Activated B cell treated with CpG ODN at 0.5 μM for 24 hours (primary cell): ENCODE measurements around the gene VAV2. TPM values are rescaled to one million over a fixed set of nuclear protein-coding genes. Genes with fewer than 3 reads are reported as not detected.

Experiments
- ATAC-seq: fragments of 200-7000 bp; cut with Tn5 transposase; one replicate; pipeline ENCODE4 v1.10.0; 2021; ENCODE audit warnings: low read depth, mild to moderate bottlenecking, moderate library complexity
- CTCF ChIA-PET: fragments of 350-600 bp; sonication (Branson Sonifier 250); formaldehyde crosslinking; loops from one replicate; lab custom pipeline; 2021; ENCODE audit warnings: antibody characterized with exemption; lab: Charles Lee
- POLR2A ChIA-PET: fragments of 350-600 bp; sonication (Branson Sonifier 250); formaldehyde crosslinking; loops from one replicate; lab custom pipeline; 2021; ENCODE audit warnings: antibody characterized with exemption; lab: Charles Lee
- DNase-seq: peaks from one replicate; pipeline ENCODE4 v3.0.0; 2022
- H3K27ac Mint-ChIP-seq: one replicate; pipeline ENCODE4 v1.8.0; 2020; ENCODE audit warnings: mixed read lengths
- H3K27me3 Mint-ChIP-seq: one replicate; pipeline ENCODE4 v1.8.0; 2021; ENCODE audit warnings: mixed read lengths
- H3K36me3 Mint-ChIP-seq: one replicate; pipeline ENCODE4 v1.8.0; 2021; ENCODE audit warnings: low read depth, mixed read lengths
- H3K4me1 Mint-ChIP-seq: one replicate; pipeline ENCODE4 v1.8.0; 2021; ENCODE audit warnings: mixed read lengths
- H3K4me3 Mint-ChIP-seq: one replicate; pipeline ENCODE4 v1.8.0; 2020; ENCODE audit warnings: mild to moderate bottlenecking, mixed read lengths
- H3K9me3 Mint-ChIP-seq: one replicate; pipeline ENCODE4 v1.8.0; 2020; ENCODE audit warnings: mixed read lengths
- intact Hi-C: fragments of 100-400 bp; cut with micrococcal nuclease; formaldehyde crosslinking; loops from one replicate; pipeline ENCODE4 v1.15.1; 2024
- total RNA-seq: library from RNA; stranded (reverse); gene quantifications from 2 replicates; pipeline ENCODE4 v1.2.3, GENCODE V29; 2022
- TF ChIP-seq, protein P1 (sequence below): fragments of 200-600 bp; IDR thresholded peaks from one replicate; pipeline ENCODE4 v1.8.0; 2022; ENCODE audit warnings: antibody characterized with exemption, mild to moderate bottlenecking

The VAV2 gene
- total RNA-seq, 1 donor from 2014 or later = 99.6 TPM

DNA sequence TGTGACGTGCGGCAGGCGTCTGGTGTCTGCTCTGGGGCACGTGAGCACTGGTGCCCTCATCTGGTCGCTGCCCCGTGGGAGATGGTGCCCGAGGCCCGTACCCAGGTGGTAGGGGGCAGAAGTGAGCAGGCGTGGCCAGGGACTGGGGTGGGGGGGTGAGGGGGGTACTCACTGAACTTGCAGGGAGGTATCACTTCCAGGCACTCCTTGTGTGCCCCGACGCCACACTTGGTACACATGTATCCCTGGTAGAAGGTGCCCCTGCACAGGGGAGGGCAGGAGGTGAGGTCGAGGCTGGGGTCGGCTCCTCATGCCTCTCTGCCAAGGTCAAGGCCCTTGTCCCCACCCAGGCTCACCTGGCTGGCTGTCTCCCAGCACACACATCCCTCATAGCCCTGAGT, 208.8 kb downstream of the VAV2 start:
- ATAC-seq (no peak), DNase-seq (no peak)
- Mint-ChIP-seq H3K27ac (peak overlapping the region; percentile 73), H3K9me3 (no peaks in the 10 kb centered on the region), H3K27me3 (no peaks in the 10 kb centered on the region), H3K4me3 (peak overlapping the region; percentile 20), H3K4me1 (peaks cover 69% of the 10 kb centered on the region), H3K36me3 (peaks cover 61% of the 10 kb centered on the region)
- intact Hi-C loops = loop anchor here (2.0 to 10.0 kb wide), 4 partner anchors 41 to 379 kb away; no protein-coding TSS in a partner anchor
- CTCF ChIA-PET = interaction anchor here (1.4 to 8.9 kb wide), 10 partner anchors 10 to 316 kb away, joined by 5 to 220 read pairs (median 10); partner anchors contain the start of gene BRD3OS
- POLR2A ChIA-PET = interaction anchor here (1.1 to 4.0 kb wide), 5 partner anchors 10 to 211 kb away, joined by 3 to 47 read pairs (median 5); no protein-coding TSS in a partner anchor
- TF ChIP-seq, protein P1, sequence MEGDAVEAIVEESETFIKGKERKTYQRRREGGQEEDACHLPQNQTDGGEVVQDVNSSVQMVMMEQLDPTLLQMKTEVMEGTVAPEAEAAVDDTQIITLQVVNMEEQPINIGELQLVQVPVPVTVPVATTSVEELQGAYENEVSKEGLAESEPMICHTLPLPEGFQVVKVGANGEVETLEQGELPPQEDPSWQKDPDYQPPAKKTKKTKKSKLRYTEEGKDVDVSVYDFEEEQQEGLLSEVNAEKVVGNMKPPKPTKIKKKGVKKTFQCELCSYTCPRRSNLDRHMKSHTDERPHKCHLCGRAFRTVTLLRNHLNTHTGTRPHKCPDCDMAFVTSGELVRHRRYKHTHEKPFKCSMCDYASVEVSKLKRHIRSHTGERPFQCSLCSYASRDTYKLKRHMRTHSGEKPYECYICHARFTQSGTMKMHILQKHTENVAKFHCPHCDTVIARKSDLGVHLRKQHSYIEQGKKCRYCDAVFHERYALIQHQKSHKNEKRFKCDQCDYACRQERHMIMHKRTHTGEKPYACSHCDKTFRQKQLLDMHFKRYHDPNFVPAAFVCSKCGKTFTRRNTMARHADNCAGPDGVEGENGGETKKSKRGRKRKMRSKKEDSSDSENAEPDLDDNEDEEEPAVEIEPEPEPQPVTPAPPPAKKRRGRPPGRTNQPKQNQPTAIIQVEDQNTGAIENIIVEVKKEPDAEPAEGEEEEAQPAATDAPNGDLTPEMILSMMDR = no peak

DNA sequence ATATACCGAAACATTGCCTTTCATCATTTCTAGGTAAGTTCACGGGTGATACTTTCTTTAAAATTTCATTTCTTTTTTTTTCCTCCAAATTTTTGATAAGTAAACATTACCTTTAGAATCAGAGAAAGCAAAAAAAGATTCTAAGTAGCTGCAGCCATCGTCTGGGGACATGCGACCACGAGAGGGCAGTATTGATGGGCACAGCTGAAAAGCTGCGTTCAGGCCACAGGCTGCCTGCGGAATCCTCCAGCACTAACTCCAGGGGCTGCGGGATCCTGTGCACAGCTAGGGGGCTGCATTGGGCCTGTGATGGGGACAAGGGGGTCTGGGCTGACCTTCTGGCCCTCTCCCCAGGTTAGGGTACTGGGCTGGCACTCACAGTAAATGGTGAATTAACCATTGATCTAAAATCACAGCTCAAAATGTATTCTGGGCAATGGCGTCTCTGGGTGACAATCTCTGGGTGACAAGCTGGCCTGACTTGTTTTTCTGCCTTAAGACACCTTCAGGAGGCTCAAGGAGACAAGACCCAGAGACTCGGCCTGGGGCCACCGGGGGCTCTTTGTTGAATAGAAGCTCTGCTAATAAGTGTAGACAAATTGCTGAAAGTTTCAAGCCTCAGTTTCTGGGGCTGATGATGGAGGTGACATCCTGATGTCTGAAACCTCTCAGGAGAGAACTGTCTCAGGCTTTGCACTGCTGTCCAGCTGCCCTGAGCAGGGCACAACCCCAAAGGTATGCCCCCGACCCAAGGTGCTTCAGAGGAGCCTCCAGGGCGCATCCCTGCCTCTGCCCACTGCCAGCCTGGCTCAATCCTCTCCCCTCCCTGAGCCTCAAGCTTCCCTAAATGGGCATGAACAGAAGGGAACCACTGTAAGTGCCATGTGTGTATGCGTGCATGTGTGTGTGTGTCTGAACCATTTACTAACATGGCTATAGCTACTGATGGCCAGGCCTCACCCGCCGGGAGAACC, 209.7 kb downstream of the VAV2 start:
- Mint-ChIP-seq H3K9me3 (no peaks in the 10 kb centered on the region), H3K4me3 (peak overlapping the region; percentile 20), H3K27ac (peak overlapping the region; percentile 6), H3K4me1 (peaks cover 60% of the 10 kb centered on the region), H3K36me3 (peaks cover 66% of the 10 kb centered on the region), H3K27me3 (no peaks in the 10 kb centered on the region)
- POLR2A ChIA-PET = interaction anchor here (0.5 to 4.0 kb wide), 7 partner anchors 11 to 212 kb away, joined by 3 to 47 read pairs (median 5); no protein-coding TSS in a partner anchor
- TF ChIP-seq, protein P1 = peak; percentile 55
- CTCF ChIA-PET = interaction anchor here (0.6 to 8.9 kb wide), 22 partner anchors 9 to 317 kb away, joined by 3 to 220 read pairs (median 5); partner anchors contain the start of gene BRD3OS
- DNase-seq (peak; percentile 60), ATAC-seq (peak; percentile 35)
- intact Hi-C loops = loop anchor here (1.0 to 10.0 kb wide), 7 partner anchors 11 to 380 kb away; no protein-coding TSS in a partner anchor

DNA sequence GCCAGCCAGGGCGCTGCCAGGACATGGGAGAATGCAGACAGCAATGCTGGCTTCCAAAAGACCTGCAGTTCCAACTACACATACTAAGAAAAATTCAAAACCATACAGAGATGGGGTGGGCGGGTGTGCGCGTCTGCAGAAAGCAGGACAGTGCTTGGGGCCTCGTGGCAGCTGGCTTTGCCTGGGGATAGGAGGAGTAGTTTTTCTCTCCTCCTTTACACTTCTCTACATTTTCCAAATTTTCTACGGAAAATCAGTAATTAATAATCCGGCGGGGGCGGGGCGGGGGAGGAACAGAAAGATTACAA, 210.3 kb downstream of the VAV2 start:
- H3K27ac Mint-ChIP-seq = no peak overlapping the region
- CTCF ChIA-PET = interaction anchor here (1.0 to 8.9 kb wide), 20 partner anchors 8 to 318 kb away, joined by 3 to 220 read pairs (median 5); partner anchors contain the start of gene BRD3OS
- TF ChIP-seq, protein P1 = no peak
- POLR2A ChIA-PET = interaction anchor here (1.4 to 4.0 kb wide), 4 partner anchors 12 to 212 kb away, joined by 3 to 47 read pairs (median 6); no protein-coding TSS in a partner anchor
- no peaks in the 10 kb centered on the region for H3K9me3 Mint-ChIP-seq
- no peak overlapping the region for H3K4me3 Mint-ChIP-seq
- ATAC-seq (no peak), DNase-seq (no peak)
- intact Hi-C loops = loop anchor here (1.0 to 10.0 kb wide), 7 partner anchors 12 to 381 kb away; no protein-coding TSS in a partner anchor
- H3K4me1 Mint-ChIP-seq = peaks cover 54% of the 10 kb centered on the region
- no peaks in the 10 kb centered on the region for H3K27me3 Mint-ChIP-seq
- peaks cover 70% of the 10 kb centered on the region for H3K36me3 Mint-ChIP-seq

DNA sequence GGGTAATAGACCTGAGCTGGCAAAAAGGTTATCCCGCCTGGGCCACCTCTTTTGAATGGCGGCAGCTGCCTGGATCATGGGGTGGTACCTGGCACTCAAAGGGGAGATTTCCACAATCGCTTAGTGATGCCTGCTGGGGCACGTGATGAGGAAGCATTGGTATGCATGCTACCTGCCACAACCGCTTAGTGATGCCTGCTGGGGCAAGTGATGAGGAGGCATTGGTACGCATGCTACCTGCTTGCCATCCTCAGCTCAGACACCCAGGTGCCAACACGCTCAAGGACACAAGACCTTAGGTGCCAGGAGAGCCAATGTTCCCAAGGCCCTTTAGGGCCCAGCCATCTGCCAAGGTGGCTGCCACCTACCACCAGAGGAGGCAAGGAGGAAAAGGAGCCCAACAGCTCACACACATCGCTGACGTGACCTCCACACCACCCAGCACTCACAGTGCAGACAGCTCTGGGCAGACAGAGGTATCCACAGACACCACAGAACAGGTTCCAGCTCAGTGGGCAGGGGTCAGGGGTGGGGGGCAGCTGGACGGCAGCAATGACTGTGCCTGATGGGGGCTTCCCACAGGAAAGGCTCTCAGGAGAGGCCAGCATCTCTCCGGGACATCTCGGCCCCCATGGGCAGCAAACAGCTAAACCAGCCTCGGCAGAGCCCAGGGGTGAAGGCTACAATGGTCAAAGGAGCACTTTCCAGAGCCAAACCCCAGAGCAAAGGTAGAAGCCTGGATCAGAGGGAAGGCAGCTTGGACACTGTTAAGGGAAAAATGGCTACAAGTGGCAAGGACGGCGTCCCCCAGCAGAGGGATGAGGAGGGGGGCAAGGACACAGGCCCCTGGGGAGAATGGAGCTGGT, 210.9 kb downstream of the VAV2 start:
- Mint-ChIP-seq H3K27ac (no peak overlapping the region), H3K4me3 (no peak overlapping the region)
- CTCF ChIA-PET = interaction anchor here (1.0 to 8.9 kb wide), 17 partner anchors 8 to 319 kb away, joined by 3 to 220 read pairs (median 5); partner anchors contain the start of gene BRD3OS

More for the DNA sequence above, 210.9 kb downstream of the VAV2 start:
- intact Hi-C loops = loop anchor here (10.0 kb wide), 1 partner anchor 94 kb away; no protein-coding TSS in a partner anchor
- Mint-ChIP-seq H3K27me3 (no peaks in the 10 kb centered on the region), H3K36me3 (peaks cover 68% of the 10 kb centered on the region), H3K4me1 (peaks cover 48% of the 10 kb centered on the region), H3K9me3 (no peaks in the 10 kb centered on the region)
- POLR2A ChIA-PET = interaction anchor here (1.0 to 4.0 kb wide), 2 partner anchors 212 to 213 kb away, joined by 3 to 47 read pairs; no protein-coding TSS in a partner anchor
- no peak for ATAC-seq
- TF ChIP-seq, protein P1 = no peak
- DNase-seq = no peak
